Ectodermal cell (in vitro differentiated cells): ENCODE data around the gene BRINP1.
A peak's percentile ranks its signal among the peaks of the same experiment; 100 is the strongest.

Experiments
- H3K27ac ChIP-seq: 2 replicates; pipeline ENCODE4 v1.7.0; 2013; ENCODE audit warnings: mild to moderate bottlenecking, low read depth, low read length; ENCODE audit not compliant: insufficient read depth, poor library complexity, severe bottlenecking
- H3K27me3 ChIP-seq: 2 replicates; pipeline ENCODE4 v1.7.0; 2013; ENCODE audit warnings: mild to moderate bottlenecking, low read length; ENCODE audit not compliant: insufficient read depth, control insufficient read depth, poor library complexity, severe bottlenecking
- H3K36me3 ChIP-seq: one replicate; pipeline ENCODE4 v1.7.0; 2013; ENCODE audit warnings: low read length; ENCODE audit not compliant: control insufficient read depth, insufficient read depth
- H3K4me1 ChIP-seq: one replicate; pipeline ENCODE4 v1.7.0; 2013; ENCODE audit warnings: low read length; ENCODE audit not compliant: control insufficient read depth, insufficient read depth
- H3K4me3 ChIP-seq: 2 replicates; pipeline ENCODE4 v1.7.0; 2013; ENCODE audit warnings: low read depth, low read length, control low read depth; ENCODE audit not compliant: insufficient read depth
- H3K9me3 ChIP-seq: 2 replicates; pipeline ENCODE4 v1.7.0; 2013; ENCODE audit warnings: mild to moderate bottlenecking, low read length, moderate library complexity; ENCODE audit not compliant: control insufficient read depth
- WGBS, 2 experiments: methylation state at CpG; one replicate each; pipeline ENCODE4 v1.1.7; 2013; ENCODE audit warnings: missing lambda C conversion rate in 2 of 2; 5-methylcytosine and 5-hydroxymethylcytosine counted together

The BRINP1 gene

DNA sequence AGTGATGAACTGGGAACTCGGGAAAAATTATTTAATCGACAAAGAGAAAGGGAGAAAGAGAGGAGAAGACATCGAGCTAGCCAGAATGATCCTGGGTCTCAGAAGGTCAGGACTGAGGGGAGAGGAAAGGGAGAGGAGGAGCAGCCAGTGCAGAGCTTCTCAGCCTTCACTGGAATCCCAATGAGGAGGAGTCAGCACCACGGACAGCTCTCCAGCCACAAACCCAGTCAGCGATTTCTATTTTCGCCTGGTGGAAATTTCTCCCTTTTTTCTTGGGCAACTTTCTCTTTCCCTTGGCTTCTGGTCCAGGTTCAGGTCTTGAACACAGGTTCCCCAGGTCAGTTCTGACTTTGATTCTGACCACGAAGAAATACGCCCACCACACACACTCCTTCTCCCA is 1.6 kb upstream of the BRINP1 start:
- 5 to 8% methylated on average over 8 of the region's 8 CpGs for WGBS, 2 experiments

GRCh38 chr9:119369680-119370366 is 588 bp upstream of the BRINP1 start:
- peak overlapping the region; percentile 50 for H3K4me3 ChIP-seq
- H3K36me3 ChIP-seq: no peaks in the 10 kb centered on the region
- H3K4me1 ChIP-seq: peaks cover 16% of the 10 kb centered on the region
- H3K27me3 ChIP-seq: peaks cover 46% of the 10 kb centered on the region
- no peak overlapping the region for H3K27ac ChIP-seq
- WGBS, 2 experiments: 3 to 4% methylated on average over 32 of the region's 32 CpGs
- H3K9me3 ChIP-seq: no peaks in the 10 kb centered on the region

More for the DNA sequence above, 1.6 kb upstream of the BRINP1 start:
- Histone ChIP-seq H3K27ac (no peak overlapping the region), H3K9me3 (no peaks in the 10 kb centered on the region), H3K27me3 (peaks cover 46% of the 10 kb centered on the region), H3K36me3 (no peaks in the 10 kb centered on the region), H3K4me3 (no peak overlapping the region), H3K4me1 (peaks cover 16% of the 10 kb centered on the region)

DNA sequence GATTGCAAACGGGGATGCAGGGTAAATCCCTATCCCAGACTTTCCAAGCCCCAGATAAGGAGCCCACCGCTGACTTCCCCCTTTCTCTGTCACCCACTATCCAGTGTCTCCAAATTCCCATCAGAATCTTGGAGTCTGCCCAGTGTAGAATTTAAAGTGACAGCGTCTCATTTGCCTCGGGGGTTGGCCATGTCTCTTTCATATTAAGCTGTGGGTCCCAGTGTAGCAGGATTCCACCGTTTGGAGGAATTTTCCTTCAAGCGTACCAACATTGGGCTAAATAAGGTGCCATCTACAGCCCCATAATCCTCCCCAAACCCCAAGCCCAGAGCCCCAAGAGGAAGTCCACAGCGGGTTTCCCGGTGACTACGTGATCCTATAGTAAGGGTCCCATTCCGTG is 1.1 kb downstream of the BRINP1 start:
- peak overlapping the region; percentile 50 for H3K4me3 ChIP-seq
- H3K9me3 ChIP-seq: no peaks in the 10 kb centered on the region
- H3K27ac ChIP-seq: no peak overlapping the region
- WGBS, 2 experiments: 1 to 4% methylated on average over 10 of the region's 10 CpGs
- peaks cover 46% of the 10 kb centered on the region for H3K27me3 ChIP-seq
- no peaks in the 10 kb centered on the region for H3K36me3 ChIP-seq
- H3K4me1 ChIP-seq: peaks cover 16% of the 10 kb centered on the region

- Histone ChIP-seq H3K4me3 (no peak overlapping the region), H3K27ac (no peak overlapping the region), H3K4me1 (peaks cover 16% of the 10 kb centered on the region), H3K9me3 (no peaks in the 10 kb centered on the region), H3K36me3 (no peaks in the 10 kb centered on the region), H3K27me3 (peaks cover 46% of the 10 kb centered on the region)
- WGBS, 2 experiments: 18 to 25% methylated on average over 7 of the region's 7 CpGs
Observed at GRCh38 chr9:119367683-119368075, 1.6 kb downstream of the BRINP1 start.

DNA sequence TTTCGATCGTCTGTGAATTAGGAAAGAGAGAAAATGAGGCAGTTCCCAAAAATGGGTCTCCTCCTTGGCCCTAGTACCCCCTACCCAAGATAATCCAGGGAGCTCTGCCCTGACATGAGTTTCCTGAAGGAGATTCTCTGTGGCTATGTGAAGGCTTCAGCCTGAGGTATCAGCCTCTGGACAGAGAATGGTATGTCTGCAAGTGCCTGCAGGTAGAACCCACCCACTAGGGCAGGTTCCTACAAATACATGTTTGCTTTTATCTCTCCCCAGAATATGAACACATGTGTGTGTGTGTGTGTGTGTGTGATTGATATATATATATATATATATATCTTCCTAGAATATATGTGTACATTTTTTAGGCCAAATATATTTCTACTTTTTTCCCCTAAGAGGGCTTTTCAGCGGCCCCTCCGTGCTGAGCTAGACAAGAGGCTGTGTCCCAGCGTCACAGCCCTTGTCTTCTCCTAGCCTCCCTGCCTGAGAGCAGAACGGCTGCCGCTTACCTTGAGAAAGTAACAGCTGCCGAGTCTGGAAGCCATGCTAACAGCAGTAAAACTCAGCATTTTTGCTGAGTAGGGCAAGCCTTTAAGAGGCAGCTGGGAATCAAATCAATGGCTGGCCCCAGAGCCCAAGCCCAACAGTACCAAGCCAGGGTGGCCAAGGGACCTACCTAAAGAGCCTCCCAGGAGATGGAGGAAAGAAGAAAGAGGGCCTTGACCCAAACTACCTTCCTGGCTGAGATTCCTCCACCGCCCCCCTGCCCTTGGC is 2.1 kb downstream of the BRINP1 start:
- Histone ChIP-seq H3K9me3 (no peaks in the 10 kb centered on the region), H3K4me3 (no peak overlapping the region), H3K36me3 (no peaks in the 10 kb centered on the region), H3K27me3 (peaks cover 46% of the 10 kb centered on the region), H3K27ac (no peak overlapping the region), H3K4me1 (peaks cover 16% of the 10 kb centered on the region)
- WGBS, 2 experiments: 56 to 58% methylated on average over 9 of the region's 9 CpGs

GRCh38 chr9:119365291-119366027 is 3.8 kb downstream of the BRINP1 start:
- Histone ChIP-seq H3K36me3 (no peaks in the 10 kb centered on the region), H3K27ac (no peak overlapping the region), H3K4me1 (peaks cover 16% of the 10 kb centered on the region), H3K27me3 (peaks cover 42% of the 10 kb centered on the region), H3K9me3 (no peaks in the 10 kb centered on the region), H3K4me3 (no peak overlapping the region)
- 3 to 6% methylated on average over 9 of the region's 9 CpGs for WGBS, 2 experiments

DNA sequence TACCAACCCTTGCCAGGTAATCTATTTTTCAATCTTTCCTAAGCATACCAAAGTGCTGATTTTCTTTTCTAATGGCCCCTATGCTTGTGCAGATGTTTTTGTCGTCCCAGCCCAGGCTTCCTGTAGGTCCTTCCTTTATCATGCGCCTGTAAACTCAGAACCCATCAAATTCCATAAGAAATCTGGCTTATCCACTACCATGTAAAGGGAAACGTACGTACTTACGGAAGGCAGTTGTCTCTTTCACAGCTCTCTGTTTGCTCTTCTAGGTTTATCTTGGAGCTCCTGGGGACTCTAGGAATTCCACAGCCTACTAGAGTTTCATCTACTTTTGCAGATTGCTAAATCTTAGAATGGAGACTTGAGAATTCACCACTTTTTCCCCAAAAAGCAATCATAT is 9.0 kb downstream of the BRINP1 start:
- H3K27me3 ChIP-seq: no peaks in the 10 kb centered on the region
- H3K4me3 ChIP-seq: no peak overlapping the region
- H3K4me1 ChIP-seq: no peaks in the 10 kb centered on the region
- H3K9me3 ChIP-seq: no peaks in the 10 kb centered on the region
- 63 to 64% methylated on average over 5 of the region's 5 CpGs for WGBS, 2 experiments
- H3K36me3 ChIP-seq: no peaks in the 10 kb centered on the region
- H3K27ac ChIP-seq: no peak overlapping the region

DNA sequence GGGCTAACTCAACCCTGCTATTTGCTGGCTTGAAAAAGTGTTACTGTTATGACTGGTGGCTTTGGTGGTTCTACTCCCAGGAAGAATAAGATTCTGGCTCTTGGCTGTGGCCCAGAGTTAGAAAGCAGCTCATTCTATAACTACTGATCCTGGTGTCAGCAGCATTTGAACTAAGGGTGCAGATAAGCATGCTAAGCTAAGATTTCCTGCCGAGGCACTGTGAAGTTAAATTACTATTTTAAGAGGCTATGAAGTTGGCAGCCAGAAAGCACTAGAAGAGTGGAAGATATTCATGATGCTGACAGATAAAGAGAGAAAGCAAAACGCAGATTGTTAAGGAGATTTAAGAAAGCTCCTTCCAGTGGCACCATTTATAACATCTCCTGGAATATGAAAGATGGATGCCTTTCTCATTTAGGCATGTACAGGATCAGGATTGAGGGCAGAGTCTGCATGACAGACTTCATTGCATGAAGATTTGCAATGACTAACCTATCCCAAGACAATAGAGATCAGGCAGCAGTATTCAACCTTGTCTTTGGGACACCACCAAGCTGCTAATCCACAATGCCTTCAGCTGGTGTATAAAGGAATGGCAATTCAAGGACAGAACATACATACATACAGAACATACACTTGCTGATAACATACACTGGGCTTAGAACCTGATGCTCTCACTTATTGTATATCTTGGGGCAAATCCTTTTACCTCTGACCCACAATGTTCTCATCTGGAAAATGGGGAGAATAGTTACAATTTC is 11.7 kb downstream of the BRINP1 start:
- Histone ChIP-seq H3K4me3 (no peak overlapping the region), H3K9me3 (no peaks in the 10 kb centered on the region), H3K4me1 (no peaks in the 10 kb centered on the region), H3K36me3 (no peaks in the 10 kb centered on the region), H3K27ac (no peak overlapping the region), H3K27me3 (no peaks in the 10 kb centered on the region)
- 44 to 46% methylated on average over 2 of the region's 2 CpGs for WGBS, 2 experiments

- Histone ChIP-seq H3K36me3 (no peaks in the 10 kb centered on the region), H3K4me3 (no peak overlapping the region), H3K9me3 (no peaks in the 10 kb centered on the region), H3K4me1 (peaks cover 9% of the 10 kb centered on the region), H3K27ac (peak overlapping the region; percentile 47), H3K27me3 (no peaks in the 10 kb centered on the region)
- 31 to 33% methylated on average over 11 of the region's 11 CpGs for WGBS, 2 experiments
Observed at GRCh38 chr9:119349351-119349825, 19.8 kb downstream of the BRINP1 start.
